ENCODE results near the gene GNGT2.

Gene GNGT2

DNA sequence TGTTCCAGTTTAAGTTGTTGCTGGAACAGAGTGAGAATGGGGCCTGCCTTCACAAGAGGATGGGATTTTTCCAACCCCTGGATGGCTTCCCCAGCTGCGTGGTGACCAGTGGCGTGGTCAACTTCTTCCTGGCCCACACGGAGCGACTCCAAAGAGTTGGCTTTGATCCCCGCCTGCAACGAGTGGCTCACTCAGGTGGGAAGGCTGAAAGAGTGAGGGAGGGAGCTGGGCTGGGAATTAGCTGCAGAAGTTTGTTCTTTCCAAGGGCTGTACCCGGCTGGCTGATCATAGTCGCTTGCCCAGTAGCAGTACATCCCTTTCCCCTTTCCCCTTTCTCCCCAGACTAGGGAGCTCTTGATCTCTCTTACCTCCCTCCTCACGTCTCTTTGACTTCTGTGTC is 41.7 kb downstream of the GNGT2 start:
- DNase-seq, result no peak
- peaks cover 11% of the 10 kb centered on the region for H3K9me3 ChIP-seq (ENCODE audit: severe bottlenecking)
- no peak overlapping the region for H3K27ac ChIP-seq
- TF ChIP-seq, protein P1, sequence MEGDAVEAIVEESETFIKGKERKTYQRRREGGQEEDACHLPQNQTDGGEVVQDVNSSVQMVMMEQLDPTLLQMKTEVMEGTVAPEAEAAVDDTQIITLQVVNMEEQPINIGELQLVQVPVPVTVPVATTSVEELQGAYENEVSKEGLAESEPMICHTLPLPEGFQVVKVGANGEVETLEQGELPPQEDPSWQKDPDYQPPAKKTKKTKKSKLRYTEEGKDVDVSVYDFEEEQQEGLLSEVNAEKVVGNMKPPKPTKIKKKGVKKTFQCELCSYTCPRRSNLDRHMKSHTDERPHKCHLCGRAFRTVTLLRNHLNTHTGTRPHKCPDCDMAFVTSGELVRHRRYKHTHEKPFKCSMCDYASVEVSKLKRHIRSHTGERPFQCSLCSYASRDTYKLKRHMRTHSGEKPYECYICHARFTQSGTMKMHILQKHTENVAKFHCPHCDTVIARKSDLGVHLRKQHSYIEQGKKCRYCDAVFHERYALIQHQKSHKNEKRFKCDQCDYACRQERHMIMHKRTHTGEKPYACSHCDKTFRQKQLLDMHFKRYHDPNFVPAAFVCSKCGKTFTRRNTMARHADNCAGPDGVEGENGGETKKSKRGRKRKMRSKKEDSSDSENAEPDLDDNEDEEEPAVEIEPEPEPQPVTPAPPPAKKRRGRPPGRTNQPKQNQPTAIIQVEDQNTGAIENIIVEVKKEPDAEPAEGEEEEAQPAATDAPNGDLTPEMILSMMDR (IDR thresholded peaks at IDR 0.05; ENCODE audit: low read depth, low read length), result no peak
- H3K4me3 ChIP-seq (ENCODE audit: low read depth, low read length), result no peak overlapping the region
- H3K36me3 ChIP-seq, result no peaks in the 10 kb centered on the region
- H3K27me3 ChIP-seq (ENCODE audit: insufficient read depth, low read depth, severe bottlenecking), result no peaks in the 10 kb centered on the region

DNA sequence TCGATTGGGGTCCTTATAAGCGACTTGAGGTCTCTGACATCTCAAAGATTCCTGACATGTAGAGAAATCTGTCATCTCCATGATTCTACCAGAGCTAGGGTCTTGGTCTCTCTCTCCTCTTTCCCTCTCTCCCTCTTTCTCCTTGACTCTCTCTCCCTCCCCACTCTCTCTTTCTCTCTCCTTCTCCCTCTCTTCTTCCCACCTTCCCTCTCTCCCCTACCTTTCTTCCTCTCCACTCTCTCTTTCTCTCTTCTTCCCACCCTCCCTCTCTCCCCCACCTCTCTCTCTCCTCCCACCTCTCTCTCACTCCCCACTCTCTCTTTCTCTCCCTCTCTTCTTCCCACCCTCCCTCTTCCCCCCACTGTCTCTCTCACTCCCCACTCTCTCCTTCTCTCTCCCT is 45.2 kb downstream of the GNGT2 start:
- no peak overlapping the region for H3K4me3 ChIP-seq (ENCODE audit: low read depth, low read length)
- no peak for DNase-seq
- TF ChIP-seq, protein P1 (IDR thresholded peaks at IDR 0.05; ENCODE audit: low read depth, low read length), result no peak
- no peak overlapping the region for H3K27ac ChIP-seq
- H3K36me3 ChIP-seq, result no peaks in the 10 kb centered on the region
- no peaks in the 10 kb centered on the region for H3K27me3 ChIP-seq (ENCODE audit: insufficient read depth, low read depth, severe bottlenecking)
- peaks cover 5% of the 10 kb centered on the region for H3K9me3 ChIP-seq (ENCODE audit: severe bottlenecking)

DNA sequence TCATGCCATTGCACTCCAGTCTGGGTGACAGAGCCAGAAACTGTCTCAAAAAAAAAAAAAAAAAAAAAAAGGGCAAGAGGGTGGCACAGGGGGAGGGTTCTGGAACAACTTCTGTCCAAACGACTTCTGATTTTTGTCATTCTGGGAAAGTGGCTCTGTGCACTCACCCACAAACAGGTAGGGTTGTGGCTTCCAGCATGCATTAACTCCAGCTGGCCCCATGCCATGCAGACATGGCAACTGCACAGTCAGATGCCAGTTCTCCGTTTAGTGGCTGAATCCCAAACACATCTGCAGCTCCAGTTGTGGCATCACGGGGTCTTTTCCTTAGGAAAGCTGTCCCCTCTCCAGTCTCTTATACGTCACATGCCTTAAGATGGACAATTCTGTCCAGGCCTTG is 47.5 kb downstream of the GNGT2 start:
- TF ChIP-seq, protein P1 (IDR thresholded peaks at IDR 0.05; ENCODE audit: low read depth, low read length), result no peak
- no peaks in the 10 kb centered on the region for H3K27me3 ChIP-seq (ENCODE audit: insufficient read depth, low read depth, severe bottlenecking)
- H3K4me3 ChIP-seq (ENCODE audit: low read depth, low read length), result no peak overlapping the region
- DNase-seq, result no peak
- peaks cover 4% of the 10 kb centered on the region for H3K9me3 ChIP-seq (ENCODE audit: severe bottlenecking)
- no peak overlapping the region for H3K27ac ChIP-seq
- H3K36me3 ChIP-seq, result no peaks in the 10 kb centered on the region

DNA sequence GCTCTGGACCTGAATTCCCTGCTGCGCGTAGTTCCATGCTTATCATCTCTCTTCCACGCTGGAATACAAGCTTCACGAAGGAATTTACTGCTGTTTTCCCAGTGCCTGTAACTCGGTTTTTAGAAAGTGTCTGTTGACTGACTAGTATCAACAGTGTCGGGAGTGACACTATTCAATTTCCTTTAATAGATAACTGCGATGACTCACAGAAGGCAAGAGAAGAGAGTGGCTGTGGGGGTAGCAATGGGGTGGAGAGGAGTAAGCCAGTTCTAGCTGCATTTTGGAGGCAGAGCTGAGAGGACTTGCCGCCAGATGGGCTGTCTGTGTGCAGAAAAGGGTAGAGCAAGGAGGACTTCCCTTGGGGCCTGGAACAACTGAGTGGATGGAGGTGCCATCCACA is 52.6 kb downstream of the GNGT2 start:
- TF ChIP-seq, protein P1 (IDR thresholded peaks at IDR 0.05; ENCODE audit: low read depth, low read length), result no peak

DNA sequence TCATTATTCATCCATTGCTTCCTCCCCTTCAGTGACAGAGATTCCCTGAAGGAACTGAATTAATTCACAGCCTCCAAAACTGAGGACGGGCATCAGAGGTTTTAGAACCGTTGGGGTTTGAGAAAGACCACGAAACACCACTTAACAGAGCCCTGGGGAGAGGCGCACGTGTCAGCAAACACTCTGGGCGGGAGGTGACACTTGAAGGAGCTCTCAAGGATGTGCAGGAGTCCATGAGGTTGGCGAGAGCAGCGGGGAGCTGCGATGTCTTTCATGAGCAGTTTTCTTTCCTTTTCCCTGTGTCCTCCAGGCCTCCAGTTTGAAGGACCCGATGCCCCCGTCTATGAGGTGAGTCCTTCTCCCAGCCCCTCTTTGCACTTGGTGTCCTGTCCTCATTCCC is 54.1 kb downstream of the GNGT2 start:
- Histone ChIP-seq H3K4me3 (ENCODE audit: low read depth, low read length) (no peak overlapping the region), H3K9me3 (ENCODE audit: severe bottlenecking) (peaks cover 2% of the 10 kb centered on the region), H3K27ac (no peak overlapping the region), H3K36me3 (no peaks in the 10 kb centered on the region), H3K27me3 (ENCODE audit: insufficient read depth, low read depth, severe bottlenecking) (no peaks in the 10 kb centered on the region)
- DNase-seq, result no peak
- TF ChIP-seq, protein P1 (IDR thresholded peaks at IDR 0.05; ENCODE audit: low read depth, low read length), result no peak

More for the DNA sequence above, 52.6 kb downstream of the GNGT2 start:
- no peak for DNase-seq
- no peak overlapping the region for H3K4me3 ChIP-seq (ENCODE audit: low read depth, low read length)
- H3K27ac ChIP-seq, result no peak overlapping the region
- H3K36me3 ChIP-seq, result no peaks in the 10 kb centered on the region
- no peaks in the 10 kb centered on the region for H3K9me3 ChIP-seq (ENCODE audit: severe bottlenecking)
- no peaks in the 10 kb centered on the region for H3K27me3 ChIP-seq (ENCODE audit: insufficient read depth, low read depth, severe bottlenecking)

All from WERI-Rb-1 (cell line).